ENCODE measurements around the gene PSTPIP1.

GRCh38 chr15:76991048-76991447 is 3.9 kb upstream of the PSTPIP1 start:
- TF ChIP-seq EZH2 (IDR thresholded peaks at IDR 0.05; ENCODE audit: low read length) (no peak), CTCF (optimal IDR thresholded peaks at IDR 0.05 in 1 of 3, IDR thresholded peaks at IDR 0.05 in 1 of 3, conservative IDR thresholded peaks at IDR 0.05 in 1 of 3; ENCODE audit: extremely low read depth in 1 of 3, insufficient read depth in 2 of 3, low read length in 3 of 3) (no peak)
